Neural cell (in vitro differentiated cells): ENCODE measurements around the gene FBLN2. TPM values are rescaled to one million over a fixed set of nuclear protein-coding genes. Genes with fewer than 3 reads are reported as not detected.

Experiments
- H2AFZ ChIP-seq: fragments of 200-600, 300-800 bp; sonication (generic), shearing (Covaris generic); 2 replicates; pipeline ENCODE4 v1.6.0; 2014; ENCODE audit warnings: low read depth, mild to moderate bottlenecking, antibody characterized with exemption, low read length, moderate library complexity
- H3F3A ChIP-seq: fragments of 200-600 bp; shearing (Covaris generic); 2 replicates; pipeline ENCODE4 v1.6.1; 2016; ENCODE audit warnings: mild to moderate bottlenecking, moderate library complexity, mixed read lengths, antibody characterized with exemption, low read length; ENCODE audit not compliant: insufficient read depth, poor library complexity, severe bottlenecking
- H3K27ac ChIP-seq: fragments of 200-600, 300-800 bp; sonication (generic), shearing (Covaris generic); 2 replicates; pipeline ENCODE4 v1.5.1; 2014; ENCODE audit warnings: mild to moderate bottlenecking, low read length, moderate library complexity
- H3K27me3 ChIP-seq: fragments of 300-800, 200-600 bp; sonication (generic), shearing (Covaris generic); 2 replicates; pipeline ENCODE4 v1.6.0; 2014; ENCODE audit warnings: mild to moderate bottlenecking, low read depth, low read length, moderate library complexity; ENCODE audit not compliant: insufficient read depth
- H3K36me3 ChIP-seq: fragments of 300-800, 200-600 bp; sonication (generic), shearing (Covaris generic); 2 replicates; pipeline ENCODE4 v1.5.1; 2014; ENCODE audit warnings: mild to moderate bottlenecking, antibody characterized with exemption, low read length, moderate library complexity; ENCODE audit not compliant: insufficient read depth
- H3K4me2 ChIP-seq: fragments of 300-800, 200-600 bp; sonication (generic), shearing (Covaris generic); 2 replicates; pipeline ENCODE4 v1.6.0; 2014; ENCODE audit warnings: mild to moderate bottlenecking, low read length
- H3K4me3 ChIP-seq: fragments of 300-800, 200-600 bp; sonication (generic), shearing (Covaris generic); 2 replicates; pipeline ENCODE4 v1.5.1; 2014; ENCODE audit warnings: mild to moderate bottlenecking, low read length, moderate library complexity
- H3K79me2 ChIP-seq: fragments of 200-600 bp; shearing (Covaris generic); replicated peaks from 2 replicates; pipeline ENCODE4 v1.6.0; 2014; ENCODE audit warnings: mild to moderate bottlenecking, low read length, moderate library complexity; ENCODE audit not compliant: insufficient read depth
- H3K9ac ChIP-seq: fragments of 300-800, 200-600 bp; sonication (generic), shearing (Covaris generic); 2 replicates; pipeline ENCODE4 v1.6.1; 2016; ENCODE audit warnings: mild to moderate bottlenecking, low read length, mixed read lengths
- H3K9me2 ChIP-seq: fragments of 200-600 bp; shearing (Covaris generic); 2 replicates; pipeline ENCODE4 v1.6.1; 2016; ENCODE audit warnings: mild to moderate bottlenecking, low read length, mixed read lengths; ENCODE audit not compliant: insufficient read depth
- H3K9me3 ChIP-seq: fragments of 200-600, 300-800 bp; sonication (generic), shearing (Covaris generic); 2 replicates; pipeline ENCODE4 v1.6.1; 2016; ENCODE audit warnings: mild to moderate bottlenecking, mixed run types, low read length, moderate library complexity, mixed read lengths
- H4K20me1 ChIP-seq: fragments of 200-600 bp; shearing (Covaris generic); 2 replicates; pipeline ENCODE4 v1.6.1; 2016; ENCODE audit warnings: mild to moderate bottlenecking, mixed run types; ENCODE audit not compliant: insufficient read depth
- EP300 ChIP-seq: fragments of 450-650 bp; conservative IDR thresholded peaks from 2 replicates; pipeline ENCODE4 v1.6.1; 2014; ENCODE audit warnings: antibody characterized with exemption, mild to moderate bottlenecking, moderate library complexity; ENCODE audit not compliant: poor library complexity, severe bottlenecking
- EZH2 ChIP-seq: fragments of 200-600, 300-800 bp; shearing (Covaris generic), sonication (generic); IDR thresholded peaks from 2 replicates; pipeline ENCODE4 v1.6.1; 2014; ENCODE audit warnings: antibody characterized with exemption, low read length, borderline replicate concordance, mild to moderate bottlenecking; ENCODE audit not compliant: insufficient read depth, poor library complexity, severe bottlenecking
- MXI1 ChIP-seq: fragments of 450-650 bp; conservative IDR thresholded peaks from 2 replicates; pipeline ENCODE4 v1.6.1; 2014; ENCODE audit warnings: antibody characterized with exemption, mild to moderate bottlenecking; ENCODE audit not compliant: poor library complexity, severe bottlenecking
- POLR2AphosphoS5 ChIP-seq: IDR thresholded peaks from 2 replicates; pipeline ENCODE4 v1.6.1; 2012
- RAD21 ChIP-seq: fragments of 450-650 bp; conservative IDR thresholded peaks from 2 replicates; pipeline ENCODE4 v1.6.1; 2014; ENCODE audit warnings: antibody characterized with exemption, mild to moderate bottlenecking, moderate library complexity
- REST ChIP-seq: IDR thresholded peaks from 2 replicates; pipeline ENCODE4 v1.6.1; 2012; ENCODE audit warnings: borderline replicate concordance
- SMC3 ChIP-seq: fragments of 450-650 bp; conservative IDR thresholded peaks from 2 replicates; pipeline ENCODE4 v1.6.1; 2014; ENCODE audit warnings: antibody characterized with exemption, mild to moderate bottlenecking, moderate library complexity; ENCODE audit not compliant: poor library complexity
- TAF1 ChIP-seq: IDR thresholded peaks from 2 replicates; pipeline ENCODE4 v1.6.1; 2012; ENCODE audit warnings: low read depth
- polyA plus RNA-seq: library from polyadenylated mRNA; depleted of rRNA; stranded (reverse); fragments of >200 nt; gene quantifications from 2 replicates; pipeline ENCODE4 v1.2.3, GENCODE V29; 2014
- TF ChIP-seq, protein P1 (sequence below): fragments of 450-650 bp; IDR thresholded peaks from 2 replicates; pipeline ENCODE4 v1.5.1; 2014; ENCODE audit warnings: antibody characterized with exemption, mild to moderate bottlenecking, moderate library complexity; ENCODE audit not compliant: poor library complexity, severe bottlenecking

Gene FBLN2
- polyA plus RNA-seq, 1 donor from 2014 or later, result 0.37 TPM

- H3K27me3 ChIP-seq, result no peaks in the 10 kb centered on the region
- no peaks in the 10 kb centered on the region for H4K20me1 ChIP-seq
- H3K4me3 ChIP-seq, result no peak overlapping the region
- TF ChIP-seq EZH2 (no peak), POLR2AphosphoS5 (no peak), TAF1 (no peak), EP300 (no peak), REST (no peak), SMC3 (no peak), MXI1 (no peak), RAD21 (no peak)
- TF ChIP-seq, protein P1, sequence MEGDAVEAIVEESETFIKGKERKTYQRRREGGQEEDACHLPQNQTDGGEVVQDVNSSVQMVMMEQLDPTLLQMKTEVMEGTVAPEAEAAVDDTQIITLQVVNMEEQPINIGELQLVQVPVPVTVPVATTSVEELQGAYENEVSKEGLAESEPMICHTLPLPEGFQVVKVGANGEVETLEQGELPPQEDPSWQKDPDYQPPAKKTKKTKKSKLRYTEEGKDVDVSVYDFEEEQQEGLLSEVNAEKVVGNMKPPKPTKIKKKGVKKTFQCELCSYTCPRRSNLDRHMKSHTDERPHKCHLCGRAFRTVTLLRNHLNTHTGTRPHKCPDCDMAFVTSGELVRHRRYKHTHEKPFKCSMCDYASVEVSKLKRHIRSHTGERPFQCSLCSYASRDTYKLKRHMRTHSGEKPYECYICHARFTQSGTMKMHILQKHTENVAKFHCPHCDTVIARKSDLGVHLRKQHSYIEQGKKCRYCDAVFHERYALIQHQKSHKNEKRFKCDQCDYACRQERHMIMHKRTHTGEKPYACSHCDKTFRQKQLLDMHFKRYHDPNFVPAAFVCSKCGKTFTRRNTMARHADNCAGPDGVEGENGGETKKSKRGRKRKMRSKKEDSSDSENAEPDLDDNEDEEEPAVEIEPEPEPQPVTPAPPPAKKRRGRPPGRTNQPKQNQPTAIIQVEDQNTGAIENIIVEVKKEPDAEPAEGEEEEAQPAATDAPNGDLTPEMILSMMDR, result no peak
- no peaks in the 10 kb centered on the region for H3K36me3 ChIP-seq
- no peaks in the 10 kb centered on the region for H3K9me2 ChIP-seq
- no peak overlapping the region for H3K27ac ChIP-seq
- H3F3A ChIP-seq, result no peaks in the 10 kb centered on the region
- H3K9me3 ChIP-seq, result no peaks in the 10 kb centered on the region
- H2AFZ ChIP-seq, result no peak overlapping the region
- H3K79me2 ChIP-seq, result no peaks in the 10 kb centered on the region
- H3K9ac ChIP-seq, result no peak overlapping the region
- H3K4me2 ChIP-seq, result no peak overlapping the region
These were observed 32.8 kb downstream of the FBLN2 start for GRCh38 chr3:13581485-13582365.

- Histone ChIP-seq H3K4me3 (no peak overlapping the region), H3K27ac (no peak overlapping the region), H3K4me2 (no peak overlapping the region), H4K20me1 (no peaks in the 10 kb centered on the region), H3K79me2 (no peaks in the 10 kb centered on the region), H3K9me3 (no peaks in the 10 kb centered on the region), H3F3A (no peaks in the 10 kb centered on the region), H3K9me2 (no peaks in the 10 kb centered on the region), H3K36me3 (no peaks in the 10 kb centered on the region), H3K27me3 (no peaks in the 10 kb centered on the region), H3K9ac (no peak overlapping the region), H2AFZ (no peak overlapping the region)
- no peak for TF ChIP-seq RAD21
- no peak for TF ChIP-seq POLR2AphosphoS5
- no peak for TF ChIP-seq TAF1
- TF ChIP-seq, protein P1, result no peak
- no peak for TF ChIP-seq MXI1
- no peak for TF ChIP-seq EZH2
- TF ChIP-seq SMC3, result no peak
- TF ChIP-seq EP300, result no peak
- TF ChIP-seq REST, result no peak
These were observed 33.7 kb downstream of the FBLN2 start for GRCh38 chr3:13582366-13583250.
